IPS-15b (cell line): Measurements from ENCODE around the gene MEIS3.
"Not testable (repeated sequence)": the region's sequence is repeated elsewhere in the genome, so short reads cannot be mapped to it uniquely, and the experiment has no call there.

Source experiments
- H3K27me3 ChIP-seq: one replicate; pipeline ENCODE4 v1.6.1; 2013; ENCODE audit warnings: low read length; ENCODE audit not compliant: control insufficient read depth, insufficient read depth
- H3K36me3 ChIP-seq: one replicate; pipeline ENCODE4 v1.6.1; 2013; ENCODE audit warnings: low read length; ENCODE audit not compliant: control insufficient read depth, insufficient read depth
- H3K4me1 ChIP-seq: one replicate; pipeline ENCODE4 v1.6.1; 2013; ENCODE audit warnings: mild to moderate bottlenecking, low read length; ENCODE audit not compliant: control insufficient read depth, insufficient read depth
- H3K4me3 ChIP-seq: one replicate; pipeline ENCODE4 v1.5.1; 2013; ENCODE audit warnings: low read depth, low read length
- H3K9ac ChIP-seq: one replicate; pipeline ENCODE4 v1.6.1; 2013; ENCODE audit warnings: low read depth, mild to moderate bottlenecking, low read length
- H3K9me3 ChIP-seq: one replicate; pipeline ENCODE4 v1.6.1; 2013; ENCODE audit warnings: mild to moderate bottlenecking, low read length; ENCODE audit not compliant: control insufficient read depth, insufficient read depth

The MEIS3 gene

GRCh38 chr19:47421244-47421786 lies 2.0 kb upstream of the MEIS3 start:
- H3K9ac ChIP-seq = no peak overlapping the region
- peaks cover 14% of the 10 kb centered on the region for H3K4me1 ChIP-seq
- H3K9me3 ChIP-seq = no peaks in the 10 kb centered on the region
- H3K27me3 ChIP-seq = peaks cover 78% of the 10 kb centered on the region
- H3K36me3 ChIP-seq = no peaks in the 10 kb centered on the region
- peak overlapping the region; percentile 48 for H3K4me3 ChIP-seq

- no peaks in the 10 kb centered on the region for H3K36me3 ChIP-seq
- peak overlapping the region; percentile 48 for H3K4me3 ChIP-seq
- no peak overlapping the region for H3K9ac ChIP-seq
- no peaks in the 10 kb centered on the region for H3K9me3 ChIP-seq
- peaks cover 14% of the 10 kb centered on the region for H3K4me1 ChIP-seq
- H3K27me3 ChIP-seq = peaks cover 77% of the 10 kb centered on the region
Observed at GRCh38 chr19:47419789-47420188, 462 bp upstream of the MEIS3 start.

GRCh38 chr19:47418692-47419029 lies 666 bp downstream of the MEIS3 start:
- Histone ChIP-seq H3K9ac (no peak overlapping the region), H3K4me1 (peaks cover 14% of the 10 kb centered on the region), H3K4me3 (peak overlapping the region; percentile 58)

GRCh38 chr19:47417746-47418691 lies 1.3 kb downstream of the MEIS3 start:
- peaks cover 8% of the 10 kb centered on the region for H3K36me3 ChIP-seq
- H3K4me1 ChIP-seq = peaks cover 14% of the 10 kb centered on the region
- no peaks in the 10 kb centered on the region for H3K9me3 ChIP-seq
- peaks cover 64% of the 10 kb centered on the region for H3K27me3 ChIP-seq
- H3K9ac ChIP-seq = no peak overlapping the region
- H3K4me3 ChIP-seq = peak overlapping the region; percentile 58

More at GRCh38 chr19:47418692-47419029, 666 bp downstream of the MEIS3 start:
- Histone ChIP-seq H3K9me3 (no peaks in the 10 kb centered on the region), H3K36me3 (peaks cover 8% of the 10 kb centered on the region), H3K27me3 (peaks cover 71% of the 10 kb centered on the region)

- H3K27me3 ChIP-seq = peaks cover 56% of the 10 kb centered on the region
- H3K4me3 ChIP-seq = peak overlapping the region; percentile 58
- H3K4me1 ChIP-seq = peaks cover 12% of the 10 kb centered on the region
- H3K9me3 ChIP-seq = no peaks in the 10 kb centered on the region
- H3K36me3 ChIP-seq = peaks cover 8% of the 10 kb centered on the region
- no peak overlapping the region for H3K9ac ChIP-seq
Observed at GRCh38 chr19:47417107-47417745, 2.1 kb downstream of the MEIS3 start.

GRCh38 chr19:47416643-47416985 lies 2.7 kb downstream of the MEIS3 start:
- Histone ChIP-seq H3K27me3 (peaks cover 52% of the 10 kb centered on the region), H3K4me1 (peaks cover 11% of the 10 kb centered on the region), H3K9me3 (no peaks in the 10 kb centered on the region), H3K4me3 (peak overlapping the region; percentile 58), H3K9ac (no peak overlapping the region), H3K36me3 (peaks cover 8% of the 10 kb centered on the region)

- peaks cover 7% of the 10 kb centered on the region for H3K4me1 ChIP-seq
- no peaks in the 10 kb centered on the region for H3K9me3 ChIP-seq
- H3K27me3 ChIP-seq = peaks cover 47% of the 10 kb centered on the region
- H3K4me3 ChIP-seq = no peak overlapping the region
- H3K9ac ChIP-seq = no peak overlapping the region
- peaks cover 8% of the 10 kb centered on the region for H3K36me3 ChIP-seq
Observed at GRCh38 chr19:47415953-47416642, 3.2 kb downstream of the MEIS3 start.

- H3K4me3 ChIP-seq = no peak overlapping the region
- H3K9ac ChIP-seq = no peak overlapping the region
- H3K27me3 ChIP-seq = peaks cover 30% of the 10 kb centered on the region
- peaks cover 8% of the 10 kb centered on the region for H3K36me3 ChIP-seq
- H3K4me1 ChIP-seq = peaks cover 7% of the 10 kb centered on the region
- no peaks in the 10 kb centered on the region for H3K9me3 ChIP-seq
Observed at GRCh38 chr19:47414469-47414868, 4.9 kb downstream of the MEIS3 start.

GRCh38 chr19:47413941-47414340 lies 5.4 kb downstream of the MEIS3 start:
- Histone ChIP-seq H3K27me3 (peaks cover 29% of the 10 kb centered on the region), H3K9ac (no peak overlapping the region), H3K4me1 (peaks cover 7% of the 10 kb centered on the region), H3K36me3 (peaks cover 8% of the 10 kb centered on the region), H3K9me3 (no peaks in the 10 kb centered on the region), H3K4me3 (no peak overlapping the region)

- not testable (repeated sequence) for H3K9me3 ChIP-seq, H3K4me1 ChIP-seq, H3K4me3 ChIP-seq, H3K36me3 ChIP-seq, H3K9ac ChIP-seq, H3K27me3 ChIP-seq
Observed at GRCh38 chr19:47411696-47412095, 7.6 kb downstream of the MEIS3 start.

- Histone ChIP-seq H3K4me3 (no peak overlapping the region), H3K9me3 (no peaks in the 10 kb centered on the region), H3K4me1 (no peaks in the 10 kb centered on the region), H3K36me3 (peaks cover 8% of the 10 kb centered on the region), H3K9ac (no peak overlapping the region), H3K27me3 (peaks cover 2% of the 10 kb centered on the region)
Observed at GRCh38 chr19:47411101-47411500, 8.2 kb downstream of the MEIS3 start.
